ENCODE data around the gene KLHDC4. TPM values are rescaled to one million over a fixed set of nuclear protein-coding genes. Genes with fewer than 3 reads are reported as not detected.
"Not testable (repeated sequence)": the region's sequence is repeated elsewhere in the genome, so short reads cannot be mapped to it uniquely, and the experiment has no call there.

KLHDC4 gene
- total RNA-seq, 1 experiment from 2014 or later = 76.2 TPM

DNA sequence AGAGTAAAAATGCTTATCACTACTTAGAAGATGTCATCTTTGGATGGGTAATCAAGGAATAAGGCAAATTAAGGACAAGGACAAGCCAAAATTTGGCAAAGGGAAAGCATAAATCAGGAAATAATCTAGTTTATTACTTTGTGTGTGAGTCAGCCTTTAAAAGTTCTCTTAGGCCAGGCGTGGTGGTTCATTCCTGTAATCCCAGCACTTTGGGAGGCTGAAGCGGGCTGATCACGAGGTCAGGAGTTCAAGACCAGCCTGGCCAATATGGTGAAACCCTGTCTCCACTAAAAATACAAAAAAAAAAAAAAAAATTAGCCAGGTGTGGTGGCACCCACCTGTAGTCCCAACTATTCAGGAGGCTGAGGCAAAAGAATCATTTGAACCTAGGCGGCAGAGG, 1.7 kb upstream of the KLHDC4 start:
- Mint-ChIP-seq H3K36me3 (ENCODE audit: insufficient read depth in 1 of 3, low read depth in 3 of 3) (peaks cover 11 to 18% (median 17%) of the 10 kb centered on the region in 3 experiments; a peak in 6 of 7 replicates), H3K4me3 (peak overlapping the region in 1 of 2 experiments; percentile 100; a peak in 2 of 5 replicates)
- H3K27me3 Mint-ChIP-seq (ENCODE audit: low read depth); H3K4me1 Mint-ChIP-seq; H3K9ac ChIP-seq (ENCODE audit: extremely low read depth, insufficient read length, low read length); H3K23ac ChIP-seq (ENCODE audit: insufficient read length, low read depth, low read length); H2BK120ac ChIP-seq (ENCODE audit: low read depth, low read length, poor library complexity, severe bottlenecking); H3K56ac ChIP-seq (ENCODE audit: insufficient read length, low read depth, low read length); H2AK5ac ChIP-seq (ENCODE audit: insufficient read length, low read length); H3K27ac Mint-ChIP-seq; H3K4me1 ChIP-seq (ENCODE audit: insufficient read depth, low read length); H4K5ac ChIP-seq (ENCODE audit: insufficient read length, low read depth, low read length); H4K91ac ChIP-seq (ENCODE audit: insufficient read length, low read depth, low read length); H3K18ac ChIP-seq (ENCODE audit: insufficient read length, low read depth, low read length); H3K4me2 ChIP-seq (ENCODE audit: insufficient read depth, insufficient read length, low read length); H3K14ac ChIP-seq (ENCODE audit: insufficient read depth, low read length); H2BK12ac ChIP-seq (ENCODE audit: insufficient read length, low read depth, low read length); H3K23me2 ChIP-seq (ENCODE audit: insufficient read length, low read depth, low read length, poor library complexity, severe bottlenecking); H4K20me1 ChIP-seq (ENCODE audit: control insufficient read depth, insufficient read depth, insufficient read length); H3K4ac ChIP-seq (ENCODE audit: low read depth, low read length); H2BK15ac ChIP-seq (ENCODE audit: low read depth, low read length); H3T11ph ChIP-seq (ENCODE audit: low read length); H3K9me3 ChIP-seq (ENCODE audit: control insufficient read depth, low read depth, low read length); H3K27ac ChIP-seq (ENCODE audit: insufficient read length, low read depth, low read length); H3K27me3 ChIP-seq (ENCODE audit: insufficient read depth, low read length); DNase-seq; H2BK20ac ChIP-seq (ENCODE audit: low read depth, low read length, poor library complexity, severe bottlenecking); H2AFZ ChIP-seq (ENCODE audit: low read length); H2BK5ac ChIP-seq (ENCODE audit: insufficient read length, low read length); H3K9me3 Mint-ChIP-seq; H4K8ac ChIP-seq (replicated peaks; ENCODE audit: insufficient read length, low read depth, low read length): not testable (repeated sequence)
- Histone ChIP-seq H3K79me1 (ENCODE audit: insufficient read depth, low read depth, low read length, poor library complexity, severe bottlenecking) (peaks cover 10% of the 10 kb centered on the region), H3K79me2 (ENCODE audit: insufficient read depth, low read length) (peaks cover 17% of the 10 kb centered on the region; the same call in 1 of the 2 replicates)
- no CpG with 5 or more reads among the region's 4 CpGs for WGBS (ENCODE audit: extremely low coverage, insufficient read length, low lambda C conversion rate)

All from H9 (cell line).